Hepatocyte (in vitro differentiated cells): ENCODE data around the gene EEF2KMT. TPM values are rescaled to one million over a fixed set of nuclear protein-coding genes. Genes with fewer than 3 reads are reported as not detected.

Source experiments
- DNase-seq: peaks from one replicate; pipeline ENCODE4 v3.0.0-alpha.2; 2016; ENCODE audit warnings: low spot score
- H2AFZ ChIP-seq: fragments of 200-600 bp; sonication (generic); 2 replicates; pipeline ENCODE4 v1.6.0; 2016; ENCODE audit warnings: antibody characterized with exemption, mild to moderate bottlenecking
- H3K27ac ChIP-seq: fragments of 200-600 bp; sonication (generic); 2 replicates; pipeline ENCODE4 v1.5.1; 2016; ENCODE audit warnings: mild to moderate bottlenecking
- H3K27me3 ChIP-seq: fragments of 200-600 bp; sonication (generic); 2 replicates; pipeline ENCODE4 v1.6.1; 2016
- H3K36me3 ChIP-seq: fragments of 200-600 bp; sonication (generic); replicated peaks from 2 replicates; pipeline ENCODE4 v1.5.1; 2016; ENCODE audit warnings: low read depth; ENCODE audit not compliant: insufficient read depth
- H3K4me1 ChIP-seq: fragments of 200-600 bp; sonication (generic); 2 replicates; pipeline ENCODE4 v1.5.1; 2016; ENCODE audit warnings: mild to moderate bottlenecking, moderate library complexity; ENCODE audit not compliant: insufficient read depth
- H3K4me2 ChIP-seq: fragments of 200-600 bp; sonication (generic); 2 replicates; pipeline ENCODE4 v1.6.0; 2016
- H3K4me3 ChIP-seq: fragments of 200-600 bp; sonication (generic); 2 replicates; pipeline ENCODE4 v1.5.1; 2016; ENCODE audit warnings: mild to moderate bottlenecking
- H3K79me2 ChIP-seq: fragments of 200-600 bp; sonication (generic); 2 replicates; pipeline ENCODE4 v1.6.0; 2017; ENCODE audit warnings: mild to moderate bottlenecking
- H3K9me2 ChIP-seq: fragments of 200-600 bp; sonication (generic); replicated peaks from 2 replicates; pipeline ENCODE4 v1.6.0; 2017; ENCODE audit warnings: mild to moderate bottlenecking; ENCODE audit not compliant: insufficient read depth
- H3K9me3 ChIP-seq: fragments of 200-600 bp; sonication (generic); 2 replicates; pipeline ENCODE4 v1.5.1; 2016; ENCODE audit warnings: low read depth, mild to moderate bottlenecking
- H4K20me1 ChIP-seq: fragments of 200-600 bp; sonication (generic); 2 replicates; pipeline ENCODE4 v1.6.0; 2016; ENCODE audit warnings: mild to moderate bottlenecking; ENCODE audit not compliant: insufficient read depth, poor library complexity, severe bottlenecking
- EZH2 ChIP-seq: fragments of 200-600 bp; sonication (generic); IDR thresholded peaks from 2 replicates; pipeline ENCODE4 v1.6.1; 2016; ENCODE audit warnings: antibody characterized with exemption, mild to moderate bottlenecking, borderline replicate concordance
- EZH2phosphoT487 ChIP-seq: fragments of 200-600 bp; sonication (generic); IDR thresholded peaks from one replicate; pipeline ENCODE4 v1.6.1; 2018; ENCODE audit warnings: antibody characterized with exemption, mild to moderate bottlenecking, low read depth, moderate library complexity; ENCODE audit not compliant: unreplicated experiment, severe bottlenecking
- WGBS: methylation state at CpG from one replicate; pipeline ENCODE4 v1.1.6; 2016; ENCODE audit warnings: low lambda C conversion rate; ENCODE audit errors: missing lambda C conversion rate; 5-methylcytosine and 5-hydroxymethylcytosine counted together
- polyA plus RNA-seq: library from polyadenylated mRNA; unstranded; fragments of >200 nt; fragmentation: Nextera tagmentation; extraction: Ambion mirVana; gene quantifications from 2 replicates; pipeline ENCODE4 v1.2.1, GENCODE V29; 2016
- total RNA-seq: library from RNA; depleted of rRNA; stranded (reverse); fragments of >200 nt; gene quantifications from 2 replicates; pipeline ENCODE4 v1.2.3, GENCODE V29; 2014
- TF ChIP-seq, protein P1 (sequence below): fragments of 200-600 bp; sonication (generic); IDR thresholded peaks from 2 replicates; pipeline ENCODE4 v1.5.1; 2016; ENCODE audit warnings: antibody characterized with exemption, mild to moderate bottlenecking; ENCODE audit not compliant: poor library complexity

Gene EEF2KMT
- total and polyA plus RNA-seq, 2 experiments from 2014 or later: 5.8 to 16.7 TPM

GRCh38 chr16:5062790-5063765 lies 34.5 kb downstream of the EEF2KMT start:
- H4K20me1 ChIP-seq: no peaks in the 10 kb centered on the region
- TF ChIP-seq EZH2phosphoT487 (no peak), EZH2 (no peak)
- TF ChIP-seq, protein P1, sequence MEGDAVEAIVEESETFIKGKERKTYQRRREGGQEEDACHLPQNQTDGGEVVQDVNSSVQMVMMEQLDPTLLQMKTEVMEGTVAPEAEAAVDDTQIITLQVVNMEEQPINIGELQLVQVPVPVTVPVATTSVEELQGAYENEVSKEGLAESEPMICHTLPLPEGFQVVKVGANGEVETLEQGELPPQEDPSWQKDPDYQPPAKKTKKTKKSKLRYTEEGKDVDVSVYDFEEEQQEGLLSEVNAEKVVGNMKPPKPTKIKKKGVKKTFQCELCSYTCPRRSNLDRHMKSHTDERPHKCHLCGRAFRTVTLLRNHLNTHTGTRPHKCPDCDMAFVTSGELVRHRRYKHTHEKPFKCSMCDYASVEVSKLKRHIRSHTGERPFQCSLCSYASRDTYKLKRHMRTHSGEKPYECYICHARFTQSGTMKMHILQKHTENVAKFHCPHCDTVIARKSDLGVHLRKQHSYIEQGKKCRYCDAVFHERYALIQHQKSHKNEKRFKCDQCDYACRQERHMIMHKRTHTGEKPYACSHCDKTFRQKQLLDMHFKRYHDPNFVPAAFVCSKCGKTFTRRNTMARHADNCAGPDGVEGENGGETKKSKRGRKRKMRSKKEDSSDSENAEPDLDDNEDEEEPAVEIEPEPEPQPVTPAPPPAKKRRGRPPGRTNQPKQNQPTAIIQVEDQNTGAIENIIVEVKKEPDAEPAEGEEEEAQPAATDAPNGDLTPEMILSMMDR: no peak
- peaks cover 4% of the 10 kb centered on the region for H3K4me1 ChIP-seq
- no peak overlapping the region for H3K4me2 ChIP-seq
- H2AFZ ChIP-seq: no peak overlapping the region
- 74% methylated on average over 19 of the region's 19 CpGs for WGBS
- DNase-seq: no peak
- no peaks in the 10 kb centered on the region for H3K36me3 ChIP-seq
- H3K27me3 ChIP-seq: no peaks in the 10 kb centered on the region
- no peaks in the 10 kb centered on the region for H3K79me2 ChIP-seq
- H3K9me2 ChIP-seq: no peaks in the 10 kb centered on the region
- no peak overlapping the region for H3K4me3 ChIP-seq
- H3K27ac ChIP-seq: no peak overlapping the region
- no peaks in the 10 kb centered on the region for H3K9me3 ChIP-seq

DNA sequence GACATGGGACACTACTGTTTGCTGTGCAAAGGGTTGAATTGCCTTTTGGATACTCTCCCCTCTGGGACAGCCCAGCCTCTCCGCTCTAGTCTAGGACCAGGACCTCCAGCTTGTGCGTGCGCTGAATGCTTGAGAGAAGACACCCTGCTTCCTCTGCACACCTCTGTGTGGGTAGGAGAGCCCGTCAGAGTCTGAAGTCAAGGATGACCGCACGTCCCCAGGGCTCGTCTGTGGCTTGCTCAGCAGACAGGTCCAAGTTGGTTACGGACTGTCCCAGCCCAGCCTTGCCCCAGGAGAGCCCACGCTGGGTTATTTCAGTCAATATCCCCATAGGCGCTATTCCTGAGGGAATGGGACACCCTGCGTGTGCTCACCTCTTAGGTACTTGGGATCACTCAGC lies 35.5 kb downstream of the EEF2KMT start:
- H3K27me3 ChIP-seq: no peaks in the 10 kb centered on the region
- peaks cover 4% of the 10 kb centered on the region for H3K4me1 ChIP-seq
- no peaks in the 10 kb centered on the region for H4K20me1 ChIP-seq
- H3K9me3 ChIP-seq: no peaks in the 10 kb centered on the region
- H3K79me2 ChIP-seq: no peaks in the 10 kb centered on the region
- H3K4me3 ChIP-seq: no peak overlapping the region
- H3K27ac ChIP-seq: no peak overlapping the region
- H3K9me2 ChIP-seq: no peaks in the 10 kb centered on the region
- no peak overlapping the region for H2AFZ ChIP-seq
- WGBS: 90% methylated on average over 11 of the region's 11 CpGs
- no peaks in the 10 kb centered on the region for H3K36me3 ChIP-seq
- no peak overlapping the region for H3K4me2 ChIP-seq
- DNase-seq: no peak
- TF ChIP-seq EZH2 (no peak), EZH2phosphoT487 (no peak)
- TF ChIP-seq, protein P1: no peak

GRCh38 chr16:5060073-5060641 lies 37.4 kb downstream of the EEF2KMT start:
- Histone ChIP-seq H3K9me2 (no peaks in the 10 kb centered on the region), H3K4me3 (no peak overlapping the region), H3K9me3 (no peaks in the 10 kb centered on the region), H3K27me3 (no peaks in the 10 kb centered on the region), H3K27ac (no peak overlapping the region), H3K4me2 (no peak overlapping the region), H3K36me3 (no peaks in the 10 kb centered on the region), H4K20me1 (no peaks in the 10 kb centered on the region), H3K4me1 (peaks cover under 1% of the 10 kb centered on the region), H2AFZ (no peak overlapping the region), H3K79me2 (no peaks in the 10 kb centered on the region)
- no peak for DNase-seq
- TF ChIP-seq, protein P1: no peak
- TF ChIP-seq EZH2phosphoT487: no peak
- 80% methylated on average over 10 of the region's 10 CpGs for WGBS
